ENCODE results near the gene SFTA2. TPM values are rescaled to one million over a fixed set of nuclear protein-coding genes. Genes with fewer than 3 reads are reported as not detected.
"Not testable (repeated sequence)": the region's sequence is repeated elsewhere in the genome, so short reads cannot be mapped to it uniquely, and the experiment has no call there.

SFTA2 gene
- total RNA-seq, result not detected
- long read RNA-seq, result 0 reads

DNA sequence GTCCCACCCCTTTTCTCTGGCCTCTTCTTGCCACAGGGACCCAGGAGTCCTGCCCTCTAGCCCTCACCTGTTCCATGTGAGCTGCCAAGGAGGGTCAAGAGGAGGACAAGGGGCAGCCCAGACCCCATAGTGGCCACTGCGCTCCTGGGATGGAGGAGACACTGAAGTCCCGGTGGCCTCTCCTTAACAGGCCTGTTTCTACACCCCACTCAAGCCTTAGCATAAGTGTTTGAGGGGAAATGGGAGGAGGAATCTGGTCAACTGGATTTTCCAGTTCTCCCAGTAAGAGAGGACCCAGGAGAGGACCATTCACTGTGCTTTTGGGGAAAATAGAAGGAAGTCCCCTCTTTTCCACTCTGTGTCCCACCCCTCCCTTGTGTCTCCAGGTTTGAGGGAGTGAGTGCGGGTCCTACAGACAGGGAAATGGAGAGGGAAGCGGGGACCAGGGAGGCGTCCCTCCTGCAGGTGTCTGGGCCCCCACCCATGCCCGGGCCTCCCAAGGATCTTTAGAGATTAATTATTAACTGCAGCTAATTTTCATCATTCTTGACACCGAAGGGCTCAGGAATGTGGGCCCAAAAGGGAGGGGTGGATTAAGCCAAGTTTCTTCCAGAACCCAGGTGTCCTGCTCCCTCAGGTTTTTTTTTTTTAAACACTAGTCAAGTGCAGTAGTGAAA lies at the start of gene SFTA2:
SFTA2 (minus strand) TSS at position 202 of the 677 bp plus-strand sequence; CDS start at position 128, 74 bp downstream.
- intact Hi-C loops (cut with DNase I), result no loop called here

GRCh38 chr6:30979690-30980089 lies 47.7 kb upstream of the SFTA2 start:
- intact Hi-C loops (cut with DNase I), result loop anchor here in 1 of 2 donors (10.0 kb wide), 1 partner anchor 75 kb away; no protein-coding TSS in a partner anchor
- DNase-seq (no peak), ATAC-seq (no peak)

More for the DNA sequence above, at the start of gene SFTA2:
- ATAC-seq (no peak), DNase-seq (no peak)

GRCh38 chr6:30979141-30979540 lies 47.2 kb upstream of the SFTA2 start:
- intact Hi-C loops (cut with DNase I), result no loop called here
- no peak for ATAC-seq
- DNase-seq, result no peak

DNA sequence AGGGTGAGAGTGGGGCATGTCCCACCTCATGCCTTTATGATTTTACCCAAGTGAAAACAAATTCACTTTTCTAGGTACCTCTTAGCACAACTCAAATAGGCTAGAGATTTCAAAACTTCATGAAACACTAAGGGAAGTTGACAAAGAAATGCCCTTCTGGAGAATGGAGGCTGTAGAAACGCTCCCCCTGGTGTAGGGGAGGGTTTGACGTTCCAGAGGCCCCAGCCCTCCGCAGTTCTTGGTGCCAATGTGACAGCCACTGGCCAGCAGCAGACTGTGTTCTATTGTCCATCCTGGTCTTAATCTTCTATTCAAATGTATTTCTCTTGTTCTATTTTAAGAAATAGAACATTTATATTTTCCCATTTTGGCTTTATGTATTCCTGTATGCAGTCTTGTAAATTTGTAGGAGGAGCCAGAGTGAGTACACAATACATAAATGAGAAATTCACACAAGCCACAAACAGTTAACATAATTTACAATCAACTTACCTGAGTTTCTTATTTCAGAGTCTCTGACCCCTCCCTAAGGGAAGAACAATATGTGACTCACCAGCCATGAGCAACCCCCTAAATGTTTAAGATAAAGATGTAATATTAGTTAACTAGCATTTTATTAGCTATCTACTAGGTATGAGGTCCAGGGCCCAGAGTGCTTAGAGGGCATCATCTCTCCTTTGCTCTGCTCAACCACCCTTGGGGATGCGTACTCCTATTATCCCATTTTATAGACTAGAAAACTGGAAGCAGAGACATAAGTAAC lies 42.7 kb upstream of the SFTA2 start:
- ATAC-seq (no peak), DNase-seq (no peak)
- intact Hi-C loops (cut with DNase I), result no loop called here

DNA sequence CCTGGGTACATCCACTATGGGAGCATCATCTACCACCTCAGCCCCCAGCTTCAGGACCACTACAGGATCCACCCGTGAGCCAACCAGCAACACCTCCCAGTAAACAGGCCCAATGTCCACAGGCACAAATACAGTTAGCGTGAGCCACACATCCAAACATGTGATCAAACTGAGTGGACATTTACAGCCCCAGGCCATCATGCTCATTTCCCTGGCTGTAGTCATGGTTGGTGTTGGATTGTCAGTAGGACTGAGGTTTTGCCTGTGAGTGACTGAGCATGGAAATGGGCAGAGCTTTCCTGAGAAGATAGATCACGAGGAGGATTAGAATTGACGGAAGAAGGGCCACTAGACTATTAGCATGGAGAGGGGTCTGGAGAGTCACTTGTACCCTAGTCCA lies 40.8 kb upstream of the SFTA2 start:
- ATAC-seq (no peak), DNase-seq (no peak)
- intact Hi-C loops (cut with DNase I), result no loop called here

- intact Hi-C loops (cut with DNase I), result no loop called here
- DNase-seq (no peak), ATAC-seq (no peak)
These were observed 39.0 kb upstream of the SFTA2 start for GRCh38 chr6:30970946-30971345.

DNA sequence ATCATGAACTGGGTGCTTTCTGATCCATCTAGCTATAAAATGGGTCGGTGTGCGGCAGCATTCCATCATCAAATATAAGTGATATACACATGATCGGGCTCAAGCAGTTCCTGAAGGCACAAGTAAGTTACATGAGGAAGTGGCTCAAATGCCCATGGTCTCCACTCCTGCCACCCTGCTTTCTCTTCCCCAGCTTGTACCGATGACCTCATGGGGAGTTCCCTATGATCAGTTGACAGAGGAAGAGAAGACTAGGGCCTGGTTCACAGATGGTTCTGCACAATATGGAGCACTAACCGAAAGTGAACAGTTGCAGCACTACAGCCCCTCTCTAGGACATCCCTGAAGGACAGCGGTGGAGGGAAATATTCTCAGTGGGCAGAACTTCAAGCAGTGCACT lies 37.2 kb upstream of the SFTA2 start:
- ATAC-seq, DNase-seq: not testable (repeated sequence)

GRCh38 chr6:30966154-30966553 lies 34.2 kb upstream of the SFTA2 start:
- DNase-seq (no peak), ATAC-seq (no peak)
- intact Hi-C loops (cut with DNase I), result no loop called here

More for the DNA sequence above, 37.2 kb upstream of the SFTA2 start:
- intact Hi-C loops (cut with DNase I), result not testable (repeated sequence)

DNA sequence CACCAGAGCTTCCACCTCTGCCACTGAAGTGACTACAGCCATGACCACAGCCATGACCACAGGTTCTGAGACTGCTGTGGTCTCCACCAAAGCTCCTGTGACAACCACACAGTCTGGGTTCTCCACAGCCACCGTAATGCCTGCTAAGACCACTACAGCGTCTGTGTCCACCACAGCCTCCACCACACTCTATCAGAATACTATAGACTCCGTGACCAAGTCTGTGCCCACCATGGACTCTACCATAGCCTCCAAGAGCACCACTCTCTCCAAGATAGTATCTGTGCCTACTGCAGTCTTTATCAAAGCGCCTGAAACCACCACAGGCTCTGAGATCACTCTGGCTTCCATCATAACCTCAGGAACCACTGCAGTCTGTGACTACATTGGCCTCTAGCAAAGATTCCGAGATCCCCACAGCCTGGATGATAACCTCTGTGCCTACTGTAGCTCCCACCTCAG lies 33.2 kb upstream of the SFTA2 start:
- intact Hi-C loops (cut with DNase I), result no loop called here
- no peak for ATAC-seq
- no peak for DNase-seq

- DNase-seq (no peak), ATAC-seq (no peak)
- intact Hi-C loops (cut with DNase I), result no loop called here
These were observed 32.1 kb upstream of the SFTA2 start for GRCh38 chr6:30964075-30964474.

GRCh38 chr6:30963641-30964040 lies 31.7 kb upstream of the SFTA2 start:
- intact Hi-C loops (cut with DNase I), result no loop called here
- ATAC-seq (no peak), DNase-seq (no peak)

DNA sequence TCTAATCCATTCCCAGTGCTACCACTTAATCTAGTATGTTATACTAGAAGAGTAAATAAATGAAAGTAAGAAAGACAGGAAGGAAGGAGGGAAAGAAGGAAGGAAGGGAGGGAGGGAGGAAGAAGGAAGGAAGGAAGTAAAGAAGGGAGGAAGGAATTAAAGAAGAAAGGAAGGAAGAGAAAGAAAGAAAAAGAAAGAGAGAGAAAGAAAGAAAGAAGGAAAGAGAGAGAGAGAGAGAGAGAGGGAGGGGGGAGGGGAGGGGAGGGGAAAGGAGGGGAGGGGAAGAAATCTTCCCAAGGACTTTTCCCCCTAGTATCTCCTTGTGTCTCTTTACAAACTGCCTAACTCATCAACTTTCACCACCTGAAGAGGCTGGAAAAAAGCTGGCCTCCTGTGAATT lies 30.7 kb upstream of the SFTA2 start:
- ATAC-seq, result no peak
- intact Hi-C loops (cut with DNase I), result no loop called here
- no peak for DNase-seq

- peak in 1 of 2 donors; percentile 28 for ATAC-seq
- DNase-seq, result no peak
- intact Hi-C loops (cut with DNase I), result no loop called here
These were observed 29.1 kb upstream of the SFTA2 start for GRCh38 chr6:30960907-30961673.

DNA sequence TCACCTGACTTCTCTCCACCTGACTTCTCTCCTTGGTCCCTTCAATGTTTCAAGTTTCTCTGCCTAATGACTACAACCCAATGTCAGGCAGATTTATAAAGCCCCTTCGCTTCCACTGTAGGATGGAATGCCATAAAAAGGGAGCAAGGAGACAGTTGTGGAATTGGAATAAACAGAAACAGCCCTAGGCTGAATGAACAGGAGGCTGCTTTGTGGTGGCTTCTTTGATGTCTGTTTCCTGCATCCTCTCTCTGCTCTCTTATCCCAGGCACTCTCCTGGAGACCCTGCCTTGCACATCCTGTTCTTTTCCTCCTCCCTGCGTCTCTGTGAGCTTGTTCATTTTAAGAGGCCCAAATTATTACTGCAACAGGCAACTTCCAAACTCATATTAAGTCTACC lies 25.7 kb upstream of the SFTA2 start:
- no peak for DNase-seq
- intact Hi-C loops (cut with DNase I), result no loop called here
- ATAC-seq, result no peak

DNA sequence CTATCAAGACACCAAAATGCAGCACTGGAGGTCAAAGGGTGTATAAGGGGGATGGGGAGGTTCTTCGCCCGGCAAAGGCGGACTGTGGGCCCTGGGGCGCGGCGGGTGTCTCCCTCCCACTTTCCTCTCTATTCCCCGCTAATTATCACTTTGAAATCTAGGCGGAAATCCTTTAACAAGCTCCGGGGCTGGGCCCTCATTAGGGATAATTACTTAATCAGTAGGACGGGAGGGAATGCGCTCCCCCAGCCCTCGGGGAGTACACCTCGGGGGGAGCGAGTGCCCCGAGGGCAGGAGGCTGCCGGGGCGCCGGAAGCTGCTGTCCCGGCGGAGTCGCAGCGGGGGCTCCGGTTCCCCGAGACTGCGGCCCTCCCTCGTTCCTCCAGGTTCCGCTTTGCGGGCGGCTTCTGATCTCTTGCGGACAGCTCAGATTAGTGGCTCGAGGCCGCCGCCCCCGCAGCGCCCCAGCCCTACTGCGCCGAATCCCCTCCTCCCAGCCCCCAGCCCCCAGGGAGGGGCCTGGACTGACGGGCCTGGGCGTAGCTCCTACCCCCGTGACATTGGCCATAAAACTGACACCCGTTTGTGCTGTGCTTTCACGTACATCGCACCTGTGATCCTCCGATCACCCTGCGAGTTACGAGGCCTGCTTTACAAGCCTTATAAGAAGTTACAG lies 23.5 kb upstream of the SFTA2 start:
- intact Hi-C loops (cut with DNase I), result no loop called here
- DNase-seq (peak; percentile 86), ATAC-seq (peak; percentile 89 to 92)

DNA sequence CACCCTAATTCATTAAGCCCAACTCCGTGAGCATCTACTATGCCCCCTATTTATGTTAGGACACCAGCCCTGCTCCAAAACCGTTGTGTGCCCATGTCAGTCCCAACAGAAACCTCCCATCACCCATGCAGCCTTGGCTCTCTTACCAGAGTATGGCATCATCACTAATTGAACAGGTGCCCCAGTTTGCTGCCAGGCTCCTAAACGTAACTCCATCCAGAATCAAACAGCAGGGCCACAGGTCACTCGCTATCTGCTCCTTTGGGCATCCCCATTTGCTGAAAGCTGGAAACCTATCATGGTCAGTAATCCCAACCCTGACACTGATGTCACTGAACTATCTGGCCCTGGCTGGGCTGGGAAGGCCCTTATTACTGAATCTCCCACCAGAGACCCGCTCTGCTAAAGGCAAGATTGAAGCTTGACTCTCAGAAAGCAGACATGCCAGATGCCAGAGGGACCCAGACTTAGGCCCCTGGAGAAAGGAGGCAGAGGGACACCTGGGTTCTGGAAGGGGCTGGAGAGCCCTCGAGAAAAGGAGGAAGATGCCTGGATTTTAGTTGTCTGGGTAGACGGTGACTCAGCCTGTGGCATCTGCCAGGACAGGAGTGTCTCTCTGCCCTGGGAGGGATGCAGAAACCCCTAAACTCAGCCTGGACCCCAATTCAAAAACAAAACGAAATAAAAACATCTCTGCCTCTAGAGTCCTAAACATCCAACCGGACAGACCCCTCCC lies 22.8 kb upstream of the SFTA2 start:
- DNase-seq, result no peak
- intact Hi-C loops (cut with DNase I), result no loop called here
- ATAC-seq, result peak in 1 of 2 donors; percentile 41

GRCh38 chr6:30951907-30952469 lies 20.0 kb upstream of the SFTA2 start:
- DNase-seq (no peak), ATAC-seq (no peak)
- intact Hi-C loops (cut with DNase I), result no loop called here

GRCh38 chr6:30948811-30949210 lies 16.8 kb upstream of the SFTA2 start:
- ATAC-seq (no peak), DNase-seq (no peak)
- intact Hi-C loops (cut with DNase I), result no loop called here
